ENCODE data around the gene PRLR. TPM values are rescaled to one million over a fixed set of nuclear protein-coding genes. Genes with fewer than 3 reads are reported as not detected.

The PRLR gene
- total and polyA plus RNA-seq, 2 of the 13 experiments (the other 11 are each of a cell fraction or from before 2014, with no cell fraction given): 12.2 to 13.3 TPM

DNA sequence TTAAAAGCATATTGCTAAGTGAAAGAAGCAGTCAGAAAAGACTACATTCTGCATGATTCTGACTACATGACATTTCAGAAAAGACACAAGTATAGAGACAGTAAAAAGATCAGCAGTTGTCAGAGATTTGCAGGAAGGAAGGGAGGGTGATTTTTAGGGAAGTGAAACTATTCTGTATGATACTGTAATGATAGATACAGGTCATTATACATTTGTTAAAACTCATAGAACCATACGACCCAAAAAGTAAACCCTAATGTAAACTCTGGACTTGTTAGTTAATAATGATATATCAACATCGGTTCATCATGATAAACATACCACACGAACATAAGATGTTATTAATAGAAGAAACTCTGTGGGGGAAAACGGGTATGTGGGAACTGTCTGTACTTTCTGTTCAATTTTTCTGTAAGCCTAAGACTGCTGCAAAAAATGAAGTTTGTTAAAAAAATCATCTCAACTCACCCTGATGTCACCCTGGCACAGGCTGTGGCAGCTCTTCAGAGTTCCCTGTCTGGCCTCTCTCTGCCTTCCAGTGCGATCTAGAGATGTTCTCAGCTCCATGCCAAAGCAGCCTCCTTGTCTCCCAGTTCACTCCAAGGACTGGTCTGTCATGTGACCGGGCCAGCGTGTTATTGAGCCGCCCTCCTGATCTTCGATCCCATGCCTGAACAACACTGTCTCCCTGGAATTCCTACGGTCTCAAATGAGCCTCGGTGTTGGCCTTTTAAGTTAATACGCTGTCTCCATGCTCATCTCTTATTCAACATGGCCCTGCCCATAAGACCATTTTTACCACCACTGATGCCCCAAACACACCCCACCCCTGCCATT, 35.4 kb downstream of the PRLR start:
- ChIA-PET POLR2A (interaction anchor here (1.4 to 1.5 kb wide), 3 partner anchors 10 to 61 kb away, joined by 4 to 5 read pairs (median 5); no protein-coding TSS in a partner anchor), CTCF (ENCODE audit: low intra/inter-chr PET ratio, low total read pairs) (no interaction called here)
- intact Hi-C loops (cut with micrococcal nuclease; ENCODE audit: unreplicated experiment): no loop called here
- Histone ChIP-seq H3K4me3 (replicated peaks in 1 of 3; ENCODE audit: insufficient read depth in 1 of 3, low read depth in 2 of 3, low read length in 3 of 3) (peak overlapping the region; percentile 48 to 63 (median 62)), H2AFZ (ENCODE audit: low read length) (peak overlapping the region; percentile 73), H4K20me1 (ENCODE audit: insufficient read depth, low read length) (no peaks in the 10 kb centered on the region), H3K9ac (ENCODE audit: insufficient read depth, low read depth, low read length) (peak overlapping the region; percentile 54; the same call in 1 of the 2 replicates), H3K9me3 (ENCODE audit: low read length) (no peaks in the 10 kb centered on the region), H3K4me2 (ENCODE audit: low read depth, low read length) (peak overlapping the region; percentile 79), H3K4me1 (ENCODE audit: insufficient read depth, low read length) (peaks cover 64% of the 10 kb centered on the region), H3K79me2 (ENCODE audit: insufficient read depth, low read length) (no peaks in the 10 kb centered on the region), H3K27ac (ENCODE audit: extremely low read length, insufficient read depth, low read length) (peak overlapping the region; percentile 46), H3K27me3 (ENCODE audit: control insufficient read depth in 1 of 2, insufficient read depth in 2 of 2, low read length in 2 of 2) (no peaks in the 10 kb centered on the region), H3K36me3 (replicated peaks in 1 of 2; ENCODE audit: control insufficient read depth in 1 of 2, insufficient read depth in 2 of 2, low read length in 2 of 2) (no peaks in the 10 kb centered on the region; a peak in 1 of 5 replicates)
- BruUV-seq (replicated peaks): TSS peak; percentile 78
- DNase-seq (ENCODE audit: low spot score) (peak; percentile 71), ATAC-seq (peak; percentile 94), FAIRE-seq (peak; percentile 86)
- WGBS (ENCODE audit: low lambda C conversion rate): 13% methylated on average over 12 of the region's 12 CpGs
- in situ Hi-C loops (cut with HindIII; ENCODE audit: extremely low pct_ligation_motif_present, low pct_unique_long_range_greater_than_20kb): loop anchor here (5.0 kb wide), 1 partner anchor 103 kb away; no protein-coding TSS in a partner anchor
- TF ChIP-seq ARNTL (CRISPR knock-in tag; IDR thresholded peaks at IDR 0.05) (no peak), ZNF605 (CRISPR knock-in tag; IDR thresholded peaks at IDR 0.05) (peak; percentile 59; the same call in 1 of the 2 replicates), FOXO1 (CRISPR knock-in tag; IDR thresholded peaks at IDR 0.05) (peak; percentile 67), MXD4 (CRISPR knock-in tag; IDR thresholded peaks at IDR 0.05) (peak; percentile 29; the same call in 1 of the 2 replicates), FOXA3 (CRISPR knock-in tag; IDR thresholded peaks at IDR 0.05) (0 out of 2 replicates have a peak, but pooled peaks have one; percentile 16), ZNF12 (CRISPR knock-in tag; IDR thresholded peaks at IDR 0.05) (peak; percentile 82), TAF1 (CRISPR knock-in tag; IDR thresholded peaks at IDR 0.05) (peak; percentile 44; the same call in 1 of the 2 replicates), POLR2AphosphoS5 (IDR thresholded peaks at IDR 0.05; ENCODE audit: low read depth, low read length) (peak; percentile 59), RARA (CRISPR knock-in tag; IDR thresholded peaks at IDR 0.05) (peak; percentile 17; the same call in 1 of the 2 replicates), POLR2G (IDR thresholded peaks at IDR 0.05; ENCODE audit: low read depth, low read length) (peak; percentile 47; the same call in 1 of the 2 replicates), HES4 (CRISPR knock-in tag; IDR thresholded peaks at IDR 0.05; ENCODE audit: borderline replicate concordance) (no peak), POLR2A (IDR thresholded peaks at IDR 0.05; ENCODE audit: insufficient read depth in 1 of 2, low read depth in 2 of 2, low read length in 2 of 2) (peak; percentile 54 to 60; a peak in 3 of 4 replicates), GABPB1 (CRISPR knock-in tag; IDR thresholded peaks at IDR 0.05) (no peak), SP140L (CRISPR knock-in tag; IDR thresholded peaks at IDR 0.05; ENCODE audit: borderline replicate concordance) (no peak), GATAD2A (CRISPR knock-in tag; IDR thresholded peaks at IDR 0.05) (peak; percentile 36), ZNF382 (CRISPR knock-in tag; IDR thresholded peaks at IDR 0.05; ENCODE audit: borderline replicate concordance) (no peak), SOX6 (IDR thresholded peaks at IDR 0.05) (no peak), SOX6 (CRISPR knock-in tag; IDR thresholded peaks at IDR 0.05) (peak; percentile 37; the same call in 1 of the 2 replicates), ZMYM4 (CRISPR knock-in tag; IDR thresholded peaks at IDR 0.05) (peak; percentile 76), NFKB2 (CRISPR knock-in tag; IDR thresholded peaks at IDR 0.05; ENCODE audit: borderline replicate concordance) (no peak)
- TF ChIP-seq, protein P1, sequence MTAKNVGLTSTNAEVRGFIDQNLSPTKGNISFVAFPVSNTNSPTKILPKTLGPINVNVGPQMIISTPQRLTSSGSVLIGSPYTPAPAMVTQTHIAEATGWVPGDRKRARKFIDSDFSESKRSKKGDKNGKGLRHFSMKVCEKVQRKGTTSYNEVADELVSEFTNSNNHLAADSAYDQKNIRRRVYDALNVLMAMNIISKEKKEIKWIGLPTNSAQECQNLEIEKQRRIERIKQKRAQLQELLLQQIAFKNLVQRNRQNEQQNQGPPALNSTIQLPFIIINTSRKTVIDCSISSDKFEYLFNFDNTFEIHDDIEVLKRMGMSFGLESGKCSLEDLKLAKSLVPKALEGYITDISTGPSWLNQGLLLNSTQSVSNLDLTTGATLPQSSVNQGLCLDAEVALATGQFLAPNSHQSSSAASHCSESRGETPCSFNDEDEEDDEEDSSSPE (CRISPR knock-in tag; IDR thresholded peaks at IDR 0.05): peak; percentile 34; the same call in 1 of the 2 replicates
- TF ChIP-seq, protein P2, sequence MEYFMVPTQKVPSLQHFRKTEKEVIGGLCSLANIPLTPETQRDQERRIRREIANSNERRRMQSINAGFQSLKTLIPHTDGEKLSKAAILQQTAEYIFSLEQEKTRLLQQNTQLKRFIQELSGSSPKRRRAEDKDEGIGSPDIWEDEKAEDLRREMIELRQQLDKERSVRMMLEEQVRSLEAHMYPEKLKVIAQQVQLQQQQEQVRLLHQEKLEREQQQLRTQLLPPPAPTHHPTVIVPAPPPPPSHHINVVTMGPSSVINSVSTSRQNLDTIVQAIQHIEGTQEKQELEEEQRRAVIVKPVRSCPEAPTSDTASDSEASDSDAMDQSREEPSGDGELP (IDR thresholded peaks at IDR 0.05; ENCODE audit: borderline replicate concordance, low read depth): peak; percentile 19; the same call in 1 of the 2 replicates
- TF ChIP-seq, protein P3, sequence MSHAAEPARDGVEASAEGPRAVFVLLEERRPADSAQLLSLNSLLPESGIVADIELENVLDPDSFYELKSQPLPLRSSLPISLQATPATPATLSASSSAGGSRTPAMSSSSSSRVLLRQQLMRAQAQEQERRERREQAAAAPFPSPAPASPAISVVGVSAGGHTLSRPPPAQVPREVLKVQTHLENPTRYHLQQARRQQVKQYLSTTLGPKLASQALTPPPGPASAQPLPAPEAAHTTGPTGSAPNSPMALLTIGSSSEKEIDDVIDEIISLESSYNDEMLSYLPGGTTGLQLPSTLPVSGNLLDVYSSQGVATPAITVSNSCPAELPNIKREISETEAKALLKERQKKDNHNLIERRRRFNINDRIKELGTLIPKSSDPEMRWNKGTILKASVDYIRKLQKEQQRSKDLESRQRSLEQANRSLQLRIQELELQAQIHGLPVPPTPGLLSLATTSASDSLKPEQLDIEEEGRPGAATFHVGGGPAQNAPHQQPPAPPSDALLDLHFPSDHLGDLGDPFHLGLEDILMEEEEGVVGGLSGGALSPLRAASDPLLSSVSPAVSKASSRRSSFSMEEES (CRISPR knock-in tag; IDR thresholded peaks at IDR 0.05): peak; percentile 83; the same call in 1 of the 2 replicates
